ENCODE measurements around the gene TGOLN2. TPM values are rescaled to one million over a fixed set of nuclear protein-coding genes. Genes with fewer than 3 reads are reported as not detected.

TGOLN2 gene
- total RNA-seq, 4 donors from 2014 or later, result 115 to 153 (median 124) TPM

DNA sequence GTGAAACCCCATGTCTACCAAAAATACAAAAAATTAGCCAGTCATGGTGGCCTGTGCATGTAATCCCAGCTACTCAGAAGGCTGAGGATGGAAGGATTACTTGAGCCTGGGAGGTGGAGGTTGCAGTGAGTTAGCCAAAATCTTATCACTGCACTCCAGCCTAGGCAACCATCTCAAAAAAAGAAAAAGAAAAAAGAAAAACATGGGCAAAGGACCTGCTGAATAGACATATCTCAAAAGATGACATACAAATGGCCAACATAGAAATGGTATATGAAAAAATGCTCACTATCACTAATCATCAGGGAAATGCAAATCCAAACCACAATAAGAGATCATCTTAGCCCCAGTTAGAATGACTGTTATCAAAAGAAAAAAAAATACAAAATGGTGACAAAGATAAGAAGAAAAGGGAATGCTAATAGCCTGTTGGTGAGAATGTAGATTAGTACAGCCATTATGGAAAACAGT is 1.4 kb upstream of the TGOLN2 start:
- no peaks in the 10 kb centered on the region for H3K9me3 ChIP-seq
- ATAC-seq, result no peak
- H3K4me3 ChIP-seq, result no peak overlapping the region
- peaks cover 0 to 8% of the 10 kb centered on the region in 2 donors for H3K36me3 ChIP-seq
- TF ChIP-seq, protein P1, sequence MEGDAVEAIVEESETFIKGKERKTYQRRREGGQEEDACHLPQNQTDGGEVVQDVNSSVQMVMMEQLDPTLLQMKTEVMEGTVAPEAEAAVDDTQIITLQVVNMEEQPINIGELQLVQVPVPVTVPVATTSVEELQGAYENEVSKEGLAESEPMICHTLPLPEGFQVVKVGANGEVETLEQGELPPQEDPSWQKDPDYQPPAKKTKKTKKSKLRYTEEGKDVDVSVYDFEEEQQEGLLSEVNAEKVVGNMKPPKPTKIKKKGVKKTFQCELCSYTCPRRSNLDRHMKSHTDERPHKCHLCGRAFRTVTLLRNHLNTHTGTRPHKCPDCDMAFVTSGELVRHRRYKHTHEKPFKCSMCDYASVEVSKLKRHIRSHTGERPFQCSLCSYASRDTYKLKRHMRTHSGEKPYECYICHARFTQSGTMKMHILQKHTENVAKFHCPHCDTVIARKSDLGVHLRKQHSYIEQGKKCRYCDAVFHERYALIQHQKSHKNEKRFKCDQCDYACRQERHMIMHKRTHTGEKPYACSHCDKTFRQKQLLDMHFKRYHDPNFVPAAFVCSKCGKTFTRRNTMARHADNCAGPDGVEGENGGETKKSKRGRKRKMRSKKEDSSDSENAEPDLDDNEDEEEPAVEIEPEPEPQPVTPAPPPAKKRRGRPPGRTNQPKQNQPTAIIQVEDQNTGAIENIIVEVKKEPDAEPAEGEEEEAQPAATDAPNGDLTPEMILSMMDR (IDR thresholded peaks at IDR 0.05), result no peak
- no peak overlapping the region for H3K27ac ChIP-seq
- H3K27me3 ChIP-seq, result peaks cover under 1% of the 10 kb centered on the region
- H3K4me1 ChIP-seq, result peaks cover 3 to 40% (median 25%) of the 10 kb centered on the region in 3 donors

GRCh38 chr2:85327160-85327821 is 498 bp downstream of the TGOLN2 start:
- H3K9me3 ChIP-seq, result no peaks in the 10 kb centered on the region
- peaks cover 2 to 27% of the 10 kb centered on the region in 2 donors for H3K36me3 ChIP-seq
- WGBS, 2 donors (ENCODE audit: low coverage in 1 of 2), result 0 to 2% methylated on average over 11 to 13 of the region's 41 CpGs
- peaks cover 3 to 59% (median 33%) of the 10 kb centered on the region in 3 donors for H3K4me1 ChIP-seq
- no peaks in the 10 kb centered on the region for H3K27me3 ChIP-seq
- TF ChIP-seq POLR2A (IDR thresholded peaks at IDR 0.05) (no peak), EP300 (IDR thresholded peaks at IDR 0.05) (no peak), POLR2AphosphoS5 (IDR thresholded peaks at IDR 0.05) (no peak)
- TF ChIP-seq, protein P1 (IDR thresholded peaks at IDR 0.05), result no peak
- H3K4me3 ChIP-seq, result peak overlapping the region; percentile 73 to 83
- peak; percentile 33 for ATAC-seq
- H3K27ac ChIP-seq, result peak overlapping the region; percentile 90 to 98 (median 95)

- ATAC-seq, result no peak
- WGBS, 2 donors (ENCODE audit: low coverage in 1 of 2), result 23 to 32% methylated on average over 5 to 15 of the region's 32 CpGs
- Histone ChIP-seq H3K36me3 (peaks cover 2 to 34% of the 10 kb centered on the region in 2 donors), H3K9me3 (no peaks in the 10 kb centered on the region), H3K4me3 (peak overlapping the region; percentile 73 to 83), H3K4me1 (peaks cover 3 to 66% (median 36%) of the 10 kb centered on the region in 3 donors), H3K27ac (peak overlapping the region in 3 of 4 donors; percentile 94 to 98 (median 96)), H3K27me3 (no peaks in the 10 kb centered on the region)
- TF ChIP-seq, protein P1 (IDR thresholded peaks at IDR 0.05), result no peak
- no peak for TF ChIP-seq EP300 (IDR thresholded peaks at IDR 0.05)
- TF ChIP-seq POLR2A (IDR thresholded peaks at IDR 0.05), result no peak
- no peak for TF ChIP-seq POLR2AphosphoS5 (IDR thresholded peaks at IDR 0.05)
These were observed 1.2 kb downstream of the TGOLN2 start for GRCh38 chr2:85326406-85327159.

GRCh38 chr2:85325466-85325811 is 2.4 kb downstream of the TGOLN2 start:
- WGBS, 2 donors (ENCODE audit: low coverage in 1 of 2), result 20 to 42% methylated on average over 1 to 4 of the region's 9 CpGs
- ATAC-seq, result no peak
- H3K4me3 ChIP-seq, result peak overlapping the region; percentile 73 to 83
- no peak for TF ChIP-seq EP300 (IDR thresholded peaks at IDR 0.05)
- TF ChIP-seq, protein P1 (IDR thresholded peaks at IDR 0.05), result no peak
- TF ChIP-seq POLR2A (IDR thresholded peaks at IDR 0.05), result no peak
- no peak for TF ChIP-seq POLR2AphosphoS5 (IDR thresholded peaks at IDR 0.05)
- peaks cover 7 to 78% (median 41%) of the 10 kb centered on the region in 3 donors for H3K4me1 ChIP-seq
- H3K27me3 ChIP-seq, result no peaks in the 10 kb centered on the region
- no peaks in the 10 kb centered on the region for H3K9me3 ChIP-seq
- peaks cover 2 to 46% of the 10 kb centered on the region in 2 donors for H3K36me3 ChIP-seq
- no peak overlapping the region for H3K27ac ChIP-seq

All from gastroesophageal sphincter (tissue), 4 donors.